ENCODE results near the gene INPP5D.
"Not testable (repeated sequence)": the region's sequence is repeated elsewhere in the genome, so short reads cannot be mapped to it uniquely, and the experiment has no call there.

INPP5D gene

DNA sequence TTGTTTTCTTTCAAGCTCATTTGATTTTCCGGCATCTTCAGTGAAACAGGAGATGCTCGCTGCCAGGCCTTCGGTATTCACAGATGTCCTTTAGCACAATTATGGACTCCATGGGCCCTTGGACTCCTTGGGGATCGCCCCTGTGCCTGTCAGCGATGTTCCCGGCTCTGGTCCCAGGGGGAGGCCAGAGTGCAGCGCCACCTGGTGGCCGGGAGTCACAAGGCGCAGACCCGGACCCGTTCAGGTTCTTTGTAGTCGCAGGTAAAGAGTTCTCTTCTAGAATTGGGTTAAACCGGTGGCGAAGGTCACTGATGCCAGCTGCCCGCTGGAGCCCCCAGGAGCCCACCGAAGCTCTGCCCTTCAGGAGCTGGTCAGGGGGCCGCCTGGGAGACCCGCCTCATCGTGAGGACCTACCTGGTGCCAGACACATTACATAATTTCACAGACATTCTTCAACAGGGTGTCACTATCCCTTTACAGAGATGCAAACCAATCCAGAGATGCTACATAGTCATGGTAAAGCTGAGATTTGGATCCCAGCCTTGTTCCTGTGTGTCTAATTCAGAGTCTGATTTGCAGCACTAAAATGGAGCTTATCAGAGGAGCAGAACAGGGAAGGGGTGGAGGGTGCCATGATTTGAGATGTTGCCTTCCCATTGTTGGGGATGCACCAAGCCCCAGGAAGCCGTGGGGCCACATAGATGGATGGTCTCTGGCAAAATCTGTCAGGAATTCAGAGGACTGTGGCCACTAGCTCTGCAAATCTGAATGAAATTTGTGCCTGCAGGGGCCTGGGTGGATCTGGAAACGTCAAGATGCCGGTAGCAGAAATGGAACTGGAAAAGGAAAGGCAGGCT lies 6.0 kb upstream of the INPP5D start:
- peak; percentile 62 for DNase-seq

DNA sequence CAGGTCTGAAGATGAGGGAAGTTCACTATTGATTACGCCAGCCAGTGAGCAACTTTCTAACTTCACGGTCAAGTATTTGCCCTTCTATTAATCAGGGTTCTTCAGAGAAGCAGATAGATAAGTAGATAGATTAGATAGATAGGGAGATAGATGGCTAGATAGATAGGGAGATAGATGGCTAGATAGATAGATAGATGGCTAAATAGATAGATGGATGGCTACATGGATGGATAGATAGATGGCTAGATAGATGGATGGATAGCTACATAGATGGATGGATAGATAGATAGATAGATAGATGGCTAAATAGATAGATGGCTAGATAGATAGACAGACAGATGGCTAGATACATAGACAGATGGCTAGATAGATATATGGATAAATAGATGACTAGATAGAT lies 4.8 kb upstream of the INPP5D start:
- DNase-seq, result no peak

DNA sequence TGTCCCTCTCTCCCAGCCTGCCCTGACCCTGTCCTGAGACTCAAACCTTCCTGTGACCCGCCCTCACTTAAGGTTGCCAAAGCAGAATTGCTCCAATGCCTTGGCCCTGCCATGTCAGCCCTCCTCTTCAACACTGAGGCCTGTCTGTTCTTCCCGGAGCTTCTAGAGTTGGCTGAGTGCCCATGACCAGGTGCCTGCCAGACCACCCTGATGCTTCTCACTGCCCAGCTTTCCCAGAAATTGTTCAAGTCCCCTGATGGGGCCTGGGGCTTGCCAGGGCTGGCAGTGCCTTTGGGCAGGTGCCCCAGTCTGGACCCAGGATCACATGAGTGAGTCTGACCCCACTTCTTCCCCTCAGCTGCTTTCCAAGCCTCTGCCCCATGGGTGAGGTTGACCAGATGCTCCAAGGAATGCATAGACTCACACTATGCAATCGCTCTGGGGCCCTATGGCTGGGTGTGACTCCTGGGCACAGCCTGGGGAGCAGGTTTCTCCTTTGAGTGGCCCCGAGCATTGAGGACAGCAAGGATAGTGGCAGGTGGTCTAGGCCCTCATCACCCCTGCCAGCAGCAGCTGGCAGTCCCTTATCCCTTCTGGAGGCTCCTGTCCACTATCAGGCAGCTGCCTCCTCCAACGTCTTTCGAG lies 3.1 kb upstream of the INPP5D start:
- no peak for DNase-seq

DNA sequence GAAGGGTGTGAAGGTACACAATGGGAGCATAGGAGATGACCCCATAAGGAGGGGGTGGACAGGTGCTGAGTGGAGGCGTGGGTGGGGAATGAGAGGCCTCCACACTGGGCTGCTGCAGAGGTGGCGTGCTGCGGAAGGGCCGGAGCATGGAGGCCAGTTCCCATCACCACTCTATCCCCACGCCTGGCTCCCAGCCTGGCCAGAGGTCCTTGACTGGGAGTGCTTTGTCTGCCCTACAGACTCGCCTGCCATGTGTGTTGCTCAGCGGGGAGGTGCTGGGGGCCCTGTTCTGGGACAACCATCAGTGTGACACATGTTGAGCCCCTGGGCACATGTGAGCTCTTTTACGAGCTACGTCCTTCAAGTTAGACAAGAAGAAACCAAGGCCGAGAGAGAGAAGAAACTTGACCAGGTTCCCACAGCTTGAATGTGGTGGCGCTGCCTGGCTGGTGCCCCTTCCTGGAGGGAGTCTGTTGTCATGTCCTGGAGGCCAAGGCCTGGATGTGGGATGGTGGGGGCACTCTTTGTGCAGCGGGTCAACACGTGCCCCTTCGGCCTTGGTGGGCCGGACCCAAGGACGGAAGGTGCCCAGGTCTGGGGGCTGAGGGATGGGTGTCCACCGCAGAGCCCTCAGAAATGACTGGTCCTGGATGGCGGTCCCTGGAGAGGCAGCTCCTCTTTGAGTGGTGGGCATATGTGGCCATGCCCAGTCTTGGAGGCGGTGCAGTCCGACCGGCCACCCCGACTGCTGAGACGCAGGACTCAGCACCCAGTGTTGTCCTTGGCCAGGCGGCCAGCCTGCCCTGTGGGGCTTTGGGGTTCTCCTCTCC lies 1.2 kb upstream of the INPP5D start:
- DNase-seq, result no peak

DNA sequence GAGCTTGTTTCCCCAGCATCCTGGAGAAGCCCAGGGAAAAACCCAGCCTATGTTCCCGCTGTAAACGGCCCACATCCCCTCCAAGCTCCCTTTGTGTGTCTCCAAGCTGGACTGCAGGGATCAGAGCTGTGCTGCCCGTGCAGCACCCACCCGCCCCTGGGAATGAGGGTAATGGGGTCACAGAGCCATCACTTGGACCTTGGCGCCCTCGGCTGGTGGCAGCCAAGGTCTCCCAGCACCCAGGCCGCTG lies 670 bp upstream of the INPP5D start:
- DNase-seq, result no peak

DNA sequence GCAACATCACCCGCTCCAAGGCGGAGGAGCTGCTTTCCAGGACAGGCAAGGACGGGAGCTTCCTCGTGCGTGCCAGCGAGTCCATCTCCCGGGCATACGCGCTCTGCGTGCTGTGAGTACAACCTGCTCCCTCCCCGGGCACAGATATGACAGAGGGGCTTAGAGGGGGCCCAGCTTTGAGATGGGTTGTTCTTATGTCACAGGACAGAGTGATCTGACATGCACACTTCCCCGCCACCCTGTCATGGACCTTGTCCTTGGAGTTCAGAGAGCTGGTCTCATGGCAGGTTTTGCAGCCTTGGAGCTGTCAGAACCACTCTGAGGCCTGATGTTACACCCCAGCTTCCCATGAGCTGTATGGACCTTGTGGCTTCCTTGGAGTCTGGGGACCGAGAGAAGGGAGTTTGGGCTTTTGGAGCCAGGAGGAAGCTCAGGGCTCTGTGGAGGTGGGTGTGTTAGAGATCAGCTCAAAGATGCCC lies 398 bp downstream of the INPP5D start:
- DNase-seq, result no peak

DNA sequence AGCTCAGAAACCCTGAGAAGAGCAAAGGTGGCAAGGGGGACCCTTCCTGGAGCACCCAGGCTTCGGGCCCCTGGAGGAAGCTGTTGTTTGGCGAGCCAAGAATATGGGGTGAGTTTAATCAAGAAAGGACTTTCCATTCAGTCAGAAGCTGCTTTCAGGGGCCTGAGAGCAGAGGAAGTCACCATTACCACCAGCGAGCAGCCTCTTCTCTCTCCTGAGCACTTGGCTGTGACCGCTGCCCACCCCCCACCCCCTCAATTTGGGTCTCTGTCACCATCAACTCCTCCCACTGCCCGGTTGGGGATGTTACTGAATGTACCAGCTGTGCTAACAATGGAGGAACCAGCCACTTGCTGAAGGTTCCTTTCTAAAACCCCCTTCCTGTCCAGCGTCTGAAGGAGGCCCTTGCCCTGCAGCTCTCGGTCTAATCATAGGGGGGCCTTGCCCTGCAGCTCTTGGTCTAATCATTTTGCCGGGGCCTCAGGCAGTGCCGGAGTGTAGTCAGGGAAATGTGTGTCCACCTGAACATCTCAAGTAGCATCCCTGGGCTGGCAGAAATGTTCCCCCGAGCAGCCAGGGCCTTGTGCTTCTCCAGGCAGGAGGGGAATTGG lies 943 bp downstream of the INPP5D start:
- DNase-seq, result no peak

DNA sequence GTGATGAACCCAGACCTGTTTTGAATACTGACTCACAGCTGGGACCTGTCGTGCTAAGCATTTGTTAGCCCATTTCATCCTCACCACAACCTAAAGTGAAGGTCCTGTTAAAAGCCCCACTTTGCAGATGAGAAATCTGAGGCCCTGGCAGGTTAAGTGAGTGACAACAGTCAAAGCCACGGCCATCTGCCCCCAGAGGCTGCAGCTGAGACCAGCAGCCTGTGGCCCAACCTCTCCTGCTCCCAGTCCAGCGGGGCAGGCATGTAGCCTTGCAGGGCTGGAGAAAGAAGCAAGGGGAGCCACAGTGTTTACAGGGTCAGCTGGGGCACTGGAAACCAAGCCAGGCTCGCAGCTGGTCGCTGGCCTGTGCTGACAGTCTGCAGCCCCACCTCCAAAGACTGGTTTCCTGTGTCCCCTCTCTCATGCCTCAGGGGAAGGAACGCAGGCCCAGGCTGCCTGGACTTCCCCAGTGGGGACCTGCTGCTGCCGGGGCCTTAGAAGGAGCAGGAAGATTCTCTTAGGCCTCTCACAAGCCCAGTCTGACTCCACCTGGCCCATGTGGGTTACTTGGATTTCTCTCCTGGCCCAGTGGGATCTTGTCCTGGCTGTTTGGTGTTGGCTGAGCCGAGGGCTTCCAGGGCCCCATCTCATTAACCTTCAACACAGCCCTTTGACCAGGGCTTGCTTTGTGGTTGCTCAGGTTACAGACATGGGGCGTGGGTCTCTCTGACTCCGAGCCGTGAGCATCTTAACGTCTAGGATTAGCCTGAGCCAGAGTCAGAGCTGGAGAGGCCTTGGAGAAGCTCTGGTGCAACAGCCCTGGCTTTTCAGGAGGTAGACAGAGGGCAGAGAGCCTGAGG lies 1.7 kb downstream of the INPP5D start:
- no peak for DNase-seq

DNA sequence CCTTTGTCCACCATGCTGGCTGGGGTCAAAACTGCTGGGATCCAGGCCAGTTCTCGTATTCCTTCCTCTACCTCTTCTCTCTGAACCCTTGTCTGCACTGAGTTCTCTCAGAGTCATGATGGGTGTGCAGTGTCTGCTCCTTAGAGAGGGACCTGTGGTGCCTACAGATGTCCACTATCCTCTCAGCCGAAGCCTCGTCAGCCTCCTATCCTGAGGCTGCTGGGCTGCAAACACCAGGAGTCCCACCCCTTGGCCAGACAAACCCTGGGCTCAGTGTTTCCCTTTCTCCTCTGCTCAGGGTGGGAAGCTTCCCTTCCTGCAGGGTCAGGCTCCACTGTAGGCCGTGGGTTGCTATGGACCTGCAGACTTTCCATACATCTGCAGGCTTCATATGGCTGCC lies 2.3 kb downstream of the INPP5D start:
- no peak for DNase-seq

DNA sequence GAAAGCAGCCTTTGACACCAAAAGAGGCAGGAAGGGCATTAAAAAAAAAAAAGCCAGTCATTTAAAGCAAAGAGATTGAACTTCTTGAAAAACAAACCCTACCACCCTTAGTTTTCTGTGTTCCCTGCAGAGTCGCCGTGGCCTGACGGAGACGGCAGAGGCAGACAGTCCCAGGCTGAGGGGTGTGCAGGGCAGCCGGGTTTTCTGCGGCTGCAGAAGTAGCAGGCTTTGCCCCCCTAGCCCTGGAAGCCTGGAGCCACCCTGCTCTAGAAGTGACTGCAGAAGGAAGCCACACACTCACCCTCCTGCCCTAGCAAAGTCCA lies 2.8 kb downstream of the INPP5D start:
- DNase-seq, result no peak

DNA sequence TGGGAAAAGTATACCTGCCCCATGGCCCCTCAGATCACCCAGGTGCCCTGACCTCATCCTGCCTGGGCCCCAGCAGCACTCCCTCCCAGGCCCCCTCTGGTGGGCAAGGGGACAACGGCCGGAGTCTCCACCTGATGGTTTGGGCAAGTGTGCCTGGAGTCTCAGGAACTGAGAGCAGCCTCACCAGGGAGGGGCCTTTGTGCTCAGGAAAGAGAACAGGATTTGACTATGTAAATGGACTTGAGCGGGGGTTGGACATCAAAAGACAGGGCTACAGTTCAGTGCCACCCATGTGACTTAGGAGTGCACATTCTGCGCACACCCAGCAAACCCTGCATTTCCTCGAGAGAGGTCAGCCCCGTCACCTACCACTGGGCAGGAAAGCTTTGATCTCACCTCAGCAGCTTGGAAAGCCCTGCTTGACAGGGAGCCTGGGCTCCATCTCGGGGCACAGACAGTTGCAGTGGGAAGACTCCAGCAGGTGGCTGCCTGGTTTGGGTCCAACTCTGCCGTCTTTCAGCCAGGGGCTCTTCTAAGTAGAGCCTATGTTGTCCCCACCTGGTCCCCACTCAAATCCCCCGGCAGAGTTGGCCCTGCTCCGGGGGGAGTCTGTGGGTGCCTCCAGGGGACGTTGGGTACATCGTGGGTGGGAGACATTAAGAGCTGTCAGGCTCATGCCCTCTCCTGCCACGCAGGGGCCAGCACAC lies 3.3 kb downstream of the INPP5D start:
- DNase-seq, result no peak

DNA sequence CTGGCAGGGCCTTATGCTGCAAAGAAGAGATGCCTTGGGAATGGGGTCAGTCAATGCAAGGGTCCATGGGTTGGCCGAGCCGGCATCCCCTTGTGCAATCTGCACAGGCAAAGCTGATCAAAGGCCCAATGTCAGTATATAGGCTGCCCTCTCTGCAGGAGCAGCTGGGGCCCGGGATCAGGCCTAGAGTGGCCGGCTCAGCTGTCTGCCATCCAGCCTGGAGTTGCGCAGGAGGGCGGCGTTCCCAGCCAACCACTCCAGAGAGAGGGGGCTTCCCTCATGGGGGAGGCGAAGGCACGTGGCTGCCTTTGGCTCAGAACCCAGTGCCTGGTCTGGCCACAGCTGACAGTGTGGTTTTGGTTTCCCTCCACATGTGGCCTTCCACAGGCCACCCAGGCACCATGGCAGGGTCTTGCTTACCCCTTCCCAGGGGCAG lies 3.9 kb downstream of the INPP5D start:
- DNase-seq, result no peak

DNA sequence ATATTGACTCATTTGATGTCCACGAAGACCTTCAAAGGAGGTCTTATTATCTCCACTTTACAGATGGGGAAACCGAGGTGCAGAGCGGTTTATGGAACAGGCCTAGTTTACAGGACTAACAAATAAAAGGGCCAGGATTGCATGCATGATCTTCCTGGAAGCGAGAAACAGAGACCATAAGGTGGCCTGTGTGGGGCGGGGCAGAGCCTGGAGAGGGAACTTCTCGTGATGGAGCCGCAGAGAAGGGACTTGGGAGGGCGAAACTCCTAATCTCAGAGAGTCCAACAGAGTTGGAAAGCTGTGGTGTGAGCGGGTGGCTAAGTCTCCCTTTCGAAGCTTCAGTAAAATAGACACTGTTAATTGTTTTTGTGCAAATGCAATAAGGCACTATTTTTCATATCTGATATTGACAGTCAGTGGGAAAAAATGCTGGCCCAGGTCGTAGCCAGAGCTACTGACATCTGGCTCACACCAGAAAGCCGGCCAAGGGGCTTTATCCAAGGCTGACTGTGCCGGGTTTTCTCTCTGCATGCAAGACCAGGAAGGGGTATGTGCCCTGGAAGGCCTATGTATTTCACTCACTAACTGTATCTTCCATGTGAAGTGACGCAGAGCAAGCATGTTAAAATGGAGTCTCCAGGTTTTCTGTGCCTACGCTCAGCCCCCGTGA lies 4.5 kb downstream of the INPP5D start:
- DNase-seq, result no peak

DNA sequence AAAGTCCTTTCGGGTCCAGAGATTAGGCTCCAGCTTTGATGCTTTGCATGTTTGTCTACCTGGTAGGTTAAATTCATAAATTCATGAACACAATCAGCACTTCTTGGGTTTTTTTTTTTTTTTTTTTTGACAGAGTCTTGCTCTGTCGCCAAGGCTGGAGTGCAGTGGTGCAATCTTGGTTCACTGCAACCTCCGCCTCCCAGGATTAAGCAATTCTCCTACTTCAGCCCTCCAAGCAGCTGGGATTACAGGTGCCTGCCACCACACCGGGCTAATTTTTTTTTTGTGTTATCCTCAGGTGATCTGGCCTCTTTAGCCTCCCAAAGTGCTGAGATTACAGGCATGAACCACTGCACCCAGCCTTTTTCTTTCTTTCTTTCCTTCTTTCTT lies 5.1 kb downstream of the INPP5D start:
- DNase-seq, result not testable (repeated sequence)

DNA sequence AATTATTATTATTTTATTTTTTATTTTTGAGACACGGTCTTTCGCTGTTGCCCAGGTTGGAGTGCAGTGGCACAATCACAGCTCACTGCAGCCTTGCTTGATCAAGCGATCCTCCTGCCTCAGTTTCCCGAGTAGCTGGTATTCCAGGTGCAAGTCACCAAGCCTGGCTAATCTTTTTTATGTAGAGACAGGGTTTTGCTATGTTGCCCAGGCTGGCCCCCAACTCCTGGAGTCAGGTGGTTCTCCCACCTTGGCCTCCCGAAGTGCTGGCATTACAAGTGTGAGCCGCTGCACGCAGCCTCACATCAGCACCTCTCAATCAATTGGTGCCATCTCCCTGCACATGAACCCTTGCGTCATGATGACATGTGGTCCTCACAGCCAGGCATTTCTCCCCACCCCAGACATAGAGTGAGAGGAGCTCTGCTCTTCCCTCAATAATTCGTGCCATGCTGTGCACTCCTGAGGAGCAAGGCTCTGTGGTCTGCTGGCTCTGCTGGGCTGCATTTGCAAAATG lies 5.9 kb downstream of the INPP5D start:
- DNase-seq, result no peak

DNA sequence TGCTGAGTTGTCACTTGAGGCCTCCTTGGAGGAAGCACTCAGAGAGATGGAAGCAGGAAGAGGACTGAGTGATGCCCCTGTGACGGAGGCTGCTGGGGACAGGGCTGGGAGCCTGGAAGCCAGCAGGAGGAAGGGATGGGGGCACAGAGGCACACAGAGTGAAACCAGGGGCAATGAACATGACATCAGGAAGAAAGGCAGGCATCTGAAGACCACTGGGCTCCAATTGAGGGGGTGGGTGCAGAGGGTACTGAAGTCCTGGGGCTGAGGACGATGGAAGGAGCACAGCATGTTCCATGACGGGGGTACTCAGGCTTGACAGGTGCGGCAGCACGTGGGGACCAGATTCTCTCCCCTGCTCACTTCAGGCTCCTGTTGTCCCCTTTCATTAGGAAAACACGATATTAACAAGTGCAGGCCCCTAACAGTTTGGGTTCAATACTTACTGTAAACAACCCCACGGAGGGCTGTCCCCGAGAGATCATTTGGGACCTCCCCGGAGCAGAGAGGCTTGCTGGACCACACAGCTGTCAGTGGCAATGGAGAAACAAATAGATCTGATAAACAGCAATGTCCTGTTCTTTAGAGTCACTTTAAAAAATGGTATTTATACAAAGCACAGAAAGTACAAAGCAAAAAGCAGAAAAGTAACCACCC lies 8.7 kb downstream of the INPP5D start:
- no peak for DNase-seq

DNA sequence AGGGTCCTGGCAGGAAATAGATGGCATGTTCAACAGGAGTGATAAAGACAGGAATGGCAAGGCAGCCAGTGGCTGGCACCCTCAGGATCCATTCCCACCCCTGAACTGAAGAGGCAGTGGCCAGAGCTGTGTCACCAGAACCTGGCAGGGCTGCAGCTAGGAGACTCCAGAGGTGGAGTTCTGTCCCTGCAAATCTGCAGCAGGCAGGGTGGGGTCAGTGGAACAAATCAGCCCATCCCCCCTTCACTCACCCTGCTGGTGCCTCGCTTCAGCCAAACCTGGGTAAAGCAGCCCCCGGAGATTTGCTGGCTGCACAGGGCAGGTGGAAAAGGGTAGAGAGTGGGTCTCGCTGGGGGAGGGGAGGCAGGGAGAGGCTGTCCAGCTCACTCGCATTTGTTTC lies 12.7 kb downstream of the INPP5D start:
- DNase-seq, result no peak

DNA sequence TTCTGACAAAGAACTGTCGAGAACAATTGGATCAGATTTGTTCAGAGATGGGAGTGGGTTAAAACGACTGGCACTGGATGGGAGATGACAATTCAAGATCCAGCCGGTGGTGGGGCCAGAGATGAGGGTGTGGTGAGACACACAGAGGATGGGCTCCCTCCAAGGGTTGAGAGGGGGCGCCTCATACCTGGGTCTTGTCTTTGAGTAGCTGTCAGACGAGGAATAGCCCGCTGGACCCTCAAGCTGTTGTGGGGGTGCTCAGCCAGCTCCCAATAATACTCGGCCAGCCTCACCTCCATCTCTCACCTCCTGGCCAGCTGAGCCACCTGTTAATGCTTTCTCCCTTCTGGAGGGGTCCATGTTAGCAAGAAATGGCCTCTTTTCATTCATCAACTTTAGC lies 14.0 kb downstream of the INPP5D start:
- DNase-seq, result no peak

DNA sequence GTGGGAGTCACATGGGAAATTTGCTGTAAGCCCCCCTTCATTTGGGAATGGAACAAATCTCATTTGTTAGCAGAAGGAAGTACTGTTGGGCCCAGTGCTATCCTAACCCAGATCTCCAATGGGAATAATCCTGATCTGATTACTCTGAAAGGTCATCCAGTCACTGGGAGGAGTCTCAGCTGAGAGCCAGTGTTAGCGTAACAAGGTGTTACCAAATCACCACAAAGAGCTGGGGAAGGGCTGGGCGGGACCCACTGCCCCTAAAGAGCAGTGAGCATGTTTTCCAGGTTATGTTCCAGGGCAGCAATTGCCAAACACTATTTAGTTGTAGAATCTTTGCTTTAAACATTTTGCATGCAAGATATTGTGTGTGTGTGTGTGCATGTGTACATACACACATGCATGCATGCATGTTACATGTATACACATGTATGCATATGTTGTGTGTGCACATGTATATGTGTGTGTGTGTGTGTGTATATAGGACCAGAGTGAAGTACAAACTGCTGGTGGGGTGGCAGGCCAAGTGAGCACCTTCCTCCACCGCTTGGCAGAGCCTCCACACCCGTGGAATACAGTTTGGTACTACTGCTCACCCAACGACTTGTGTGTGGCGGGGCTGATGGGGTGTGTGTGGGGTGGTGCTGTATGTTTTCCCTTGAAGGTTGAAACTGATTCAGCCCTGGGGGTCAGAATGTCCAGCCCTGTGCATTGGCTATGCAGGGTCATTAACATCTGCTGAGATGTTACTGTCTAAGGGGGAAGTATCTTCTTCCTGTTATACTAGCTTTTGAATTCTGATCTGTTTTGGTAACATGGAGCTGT lies 15.2 kb downstream of the INPP5D start:
- DNase-seq, result no peak

DNA sequence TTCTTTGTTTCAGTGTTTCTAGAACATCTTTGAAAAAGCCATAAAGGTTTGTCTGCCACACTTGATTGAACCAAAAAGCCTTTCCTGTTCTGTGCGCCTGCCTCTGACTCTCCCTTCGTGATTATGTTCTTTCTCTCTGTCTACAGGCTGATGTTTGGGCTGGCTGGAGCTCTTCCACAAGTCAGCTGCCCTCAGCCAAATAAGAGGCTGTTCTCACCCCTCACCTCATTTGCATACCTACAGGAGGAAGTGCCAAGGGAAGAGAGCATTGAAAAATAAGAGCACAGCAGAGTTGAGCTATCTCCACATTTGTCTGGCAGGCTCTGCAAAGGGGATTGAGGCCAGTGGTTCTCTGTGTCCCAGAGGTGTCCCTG lies 15.8 kb downstream of the INPP5D start:
- DNase-seq, result no peak

All from effector CD8-positive, alpha-beta T cell (primary cell).